HL-60/S4 treated with phorbol 12-myristate 13-acetate at 8.2 ng/mL for 4 days and 3 days (cell line): ENCODE results near the gene ZFAND2B.

Experiments used
- in situ Hi-C: fragments of 300-500 bp; cut with MboI; formaldehyde crosslinking; loops from 2 replicates; pipeline ENCODE4 v1.15.0; 2022; ENCODE audit warnings: low sequenced_read_pairs

Gene ZFAND2B

GRCh38 chr2:219206328-219207133, at the start of gene ZFAND2B:
Gene ZFAND2B, plus strand, starts transcription at chr2:219206782. Its CDS starts 206 bp downstream, at chr2:219206988.
- in situ Hi-C loops = no loop called here

GRCh38 chr2:219157396-219157795, 49.2 kb upstream of the ZFAND2B start:
- in situ Hi-C loops = no loop called here

GRCh38 chr2:219158025-219158424, 48.6 kb upstream of the ZFAND2B start:
- in situ Hi-C loops = no loop called here

- in situ Hi-C loops = no loop called here
These were observed 48.0 kb upstream of the ZFAND2B start for GRCh38 chr2:219158586-219158985.

- in situ Hi-C loops = no loop called here
These were observed 46.8 kb upstream of the ZFAND2B start for GRCh38 chr2:219159771-219160185.

- in situ Hi-C loops = no loop called here
These were observed 46.2 kb upstream of the ZFAND2B start, which contains the start of gene NHEJ1 for GRCh38 chr2:219160186-219161017. Gene NHEJ1, minus strand, starts transcription at chr2:219160815. Its CDS starts 2,453 bp downstream, at chr2:219158362.

- in situ Hi-C loops = no loop called here
These were observed 45.5 kb upstream of the ZFAND2B start for GRCh38 chr2:219161097-219161496.

GRCh38 chr2:219163156-219163555, 43.4 kb upstream of the ZFAND2B start:
- in situ Hi-C loops = no loop called here

GRCh38 chr2:219165058-219165911, 41.3 kb upstream of the ZFAND2B start:
- in situ Hi-C loops = no loop called here

- in situ Hi-C loops = no loop called here
These were observed 38.6 kb upstream of the ZFAND2B start for GRCh38 chr2:219167997-219168396.

- in situ Hi-C loops = no loop called here
These were observed 38.1 kb upstream of the ZFAND2B start for GRCh38 chr2:219168526-219168925.

- in situ Hi-C loops = no loop called here
These were observed 37.6 kb upstream of the ZFAND2B start for GRCh38 chr2:219168932-219169331.

- in situ Hi-C loops = no loop called here
These were observed 36.5 kb upstream of the ZFAND2B start, which contains the start of gene SLC23A3 for GRCh38 chr2:219169930-219170654. Gene SLC23A3, minus strand, starts transcription at chr2:219170029. Its CDS starts 45 bp downstream, at chr2:219169984.

GRCh38 chr2:219171231-219171651, 35.3 kb upstream of the ZFAND2B start:
- in situ Hi-C loops = no loop called here

GRCh38 chr2:219172231-219173154, 34.1 kb upstream of the ZFAND2B start:
- in situ Hi-C loops = no loop called here

- in situ Hi-C loops = no loop called here
These were observed 33.4 kb upstream of the ZFAND2B start for GRCh38 chr2:219173176-219173575.

GRCh38 chr2:219174146-219174545, 32.4 kb upstream of the ZFAND2B start:
- in situ Hi-C loops = no loop called here

GRCh38 chr2:219174801-219175200, 31.8 kb upstream of the ZFAND2B start:
- in situ Hi-C loops = no loop called here

GRCh38 chr2:219175486-219175885, 31.1 kb upstream of the ZFAND2B start:
- in situ Hi-C loops = no loop called here
